PC-9 (cell line): ENCODE data around the gene PDE4D.

Experiments
- EZH2 ChIP-seq: fragments of 200-600 bp; sonication (generic); IDR thresholded peaks from 2 replicates; pipeline ENCODE4 v1.8.0; 2017; ENCODE audit warnings: antibody characterized with exemption, low read depth
- TF ChIP-seq, protein P1 (sequence below): fragments of 200-600 bp; sonication (generic); conservative IDR thresholded peaks from 2 replicates; pipeline ENCODE4 v1.6.1; 2017; ENCODE audit warnings: mixed run types, antibody characterized with exemption, mild to moderate bottlenecking, moderate library complexity

DNA sequence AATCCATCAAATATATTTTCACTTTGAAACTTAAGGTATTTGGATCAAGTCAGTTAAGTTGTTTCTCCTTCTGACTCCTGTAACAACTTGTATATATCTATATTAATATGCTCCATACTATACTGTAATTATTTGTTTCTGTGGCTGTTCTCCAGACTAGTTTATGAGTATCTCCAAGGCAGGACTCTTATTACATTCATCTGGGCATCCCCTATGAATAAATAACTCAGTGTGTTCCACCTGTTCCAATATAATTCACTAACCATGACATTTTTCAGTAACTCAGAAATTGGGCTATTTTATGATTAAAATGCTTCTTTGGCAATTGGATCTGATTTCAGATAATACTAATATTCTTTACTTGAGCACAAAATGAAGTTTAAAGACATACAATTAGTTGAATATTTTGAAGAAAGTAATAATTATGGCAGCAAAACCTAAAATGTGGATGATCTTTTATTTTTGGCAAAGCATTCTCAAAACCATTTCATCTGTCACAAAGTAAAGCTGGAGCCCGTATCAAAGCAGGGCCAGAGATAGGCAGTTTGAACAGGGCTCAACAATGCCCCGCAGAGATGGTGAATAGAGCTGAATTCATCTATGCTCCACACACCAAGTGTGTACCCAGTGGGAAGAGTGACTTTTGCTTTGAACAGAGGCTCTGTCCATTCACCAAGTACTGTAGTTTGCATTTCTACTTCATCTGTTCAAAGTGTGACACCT is 314.3 kb downstream of the PDE4D start:
- TF ChIP-seq, protein P1, sequence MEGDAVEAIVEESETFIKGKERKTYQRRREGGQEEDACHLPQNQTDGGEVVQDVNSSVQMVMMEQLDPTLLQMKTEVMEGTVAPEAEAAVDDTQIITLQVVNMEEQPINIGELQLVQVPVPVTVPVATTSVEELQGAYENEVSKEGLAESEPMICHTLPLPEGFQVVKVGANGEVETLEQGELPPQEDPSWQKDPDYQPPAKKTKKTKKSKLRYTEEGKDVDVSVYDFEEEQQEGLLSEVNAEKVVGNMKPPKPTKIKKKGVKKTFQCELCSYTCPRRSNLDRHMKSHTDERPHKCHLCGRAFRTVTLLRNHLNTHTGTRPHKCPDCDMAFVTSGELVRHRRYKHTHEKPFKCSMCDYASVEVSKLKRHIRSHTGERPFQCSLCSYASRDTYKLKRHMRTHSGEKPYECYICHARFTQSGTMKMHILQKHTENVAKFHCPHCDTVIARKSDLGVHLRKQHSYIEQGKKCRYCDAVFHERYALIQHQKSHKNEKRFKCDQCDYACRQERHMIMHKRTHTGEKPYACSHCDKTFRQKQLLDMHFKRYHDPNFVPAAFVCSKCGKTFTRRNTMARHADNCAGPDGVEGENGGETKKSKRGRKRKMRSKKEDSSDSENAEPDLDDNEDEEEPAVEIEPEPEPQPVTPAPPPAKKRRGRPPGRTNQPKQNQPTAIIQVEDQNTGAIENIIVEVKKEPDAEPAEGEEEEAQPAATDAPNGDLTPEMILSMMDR = no peak
- no peak for TF ChIP-seq EZH2
